Measurements from ENCODE around the gene RCN2.
"Not testable (repeated sequence)": the region's sequence is repeated elsewhere in the genome, so short reads cannot be mapped to it uniquely, and the experiment has no call there.

Gene RCN2

DNA sequence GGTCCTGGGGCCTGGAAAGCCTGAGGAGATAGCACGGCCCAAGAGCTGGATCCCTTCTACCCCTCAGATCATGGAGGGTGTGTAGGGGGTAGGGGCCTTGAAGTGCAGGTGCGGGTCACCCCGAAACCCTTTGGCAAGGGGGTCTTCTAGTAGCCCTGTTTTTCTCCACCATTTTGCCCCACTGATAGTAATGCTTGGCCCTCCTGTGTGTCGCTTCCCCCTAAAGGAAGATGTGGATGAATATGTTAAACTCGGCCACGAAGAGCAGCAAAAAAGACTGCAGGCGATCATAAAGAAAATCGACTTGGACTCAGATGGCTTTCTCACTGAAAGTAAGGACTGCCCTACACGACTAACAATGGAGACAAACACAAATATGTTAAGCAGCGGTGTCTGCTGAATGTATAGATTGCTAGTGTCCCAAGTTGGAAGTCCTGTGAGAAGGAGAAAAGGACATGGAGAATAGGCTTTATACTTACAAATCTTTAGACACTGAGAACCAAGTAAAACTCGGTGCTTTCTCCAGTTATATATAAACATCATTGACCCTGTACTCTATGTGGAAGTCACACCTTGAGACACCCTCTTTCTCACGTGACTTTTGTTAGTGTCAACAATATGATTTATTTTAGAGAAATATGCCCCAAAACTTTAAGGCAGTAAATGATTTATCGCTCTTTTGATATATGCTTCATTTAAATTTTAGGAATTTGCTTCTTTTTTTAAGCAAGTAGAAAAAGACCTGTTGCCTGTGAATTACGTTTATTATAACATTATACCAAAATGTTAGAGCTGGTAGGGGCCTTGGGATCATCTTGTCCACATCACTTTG lies 802 bp downstream of the RCN2 start:
- peak in 1 of 56 donors; percentile 41 for DNase-seq

DNA sequence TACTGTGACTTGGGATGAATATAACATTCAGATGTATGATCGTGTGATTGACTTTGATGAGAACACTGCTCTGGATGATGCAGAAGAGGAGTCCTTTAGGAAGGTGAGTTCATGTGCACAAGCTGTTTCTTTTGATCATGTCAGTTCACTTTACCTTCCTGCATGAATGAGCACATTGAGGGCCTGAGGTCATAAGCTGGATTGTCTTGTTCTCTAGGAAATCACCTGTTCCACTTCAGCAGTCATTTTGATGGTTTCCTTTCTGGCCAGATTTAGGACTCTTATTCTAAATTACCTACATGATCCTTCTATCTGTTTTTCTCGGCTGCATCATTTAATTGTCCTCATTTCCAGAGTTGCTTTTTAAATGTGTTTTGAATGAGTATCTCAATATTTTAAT lies 4.1 kb downstream of the RCN2 start:
- DNase-seq, result no peak

DNA sequence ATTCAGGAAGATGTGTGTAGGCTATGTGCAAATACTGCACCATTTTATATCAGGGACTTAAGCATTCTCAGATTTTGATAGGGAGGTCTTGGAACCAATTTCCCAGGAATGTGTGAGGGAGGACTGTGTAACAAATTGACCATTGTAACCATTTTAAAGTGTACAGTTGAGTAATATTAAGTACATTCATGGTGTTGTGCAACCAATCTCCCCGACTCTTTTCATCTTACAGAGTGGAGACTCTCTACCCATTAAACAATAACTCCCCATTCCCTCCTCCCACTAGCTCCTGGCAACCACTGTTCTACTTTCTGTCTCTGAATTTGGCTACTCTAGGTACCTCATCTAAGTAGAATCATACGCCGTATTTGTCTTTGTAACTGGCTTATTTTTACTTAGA lies 5.1 kb downstream of the RCN2 start:
- DNase-seq, result no peak

DNA sequence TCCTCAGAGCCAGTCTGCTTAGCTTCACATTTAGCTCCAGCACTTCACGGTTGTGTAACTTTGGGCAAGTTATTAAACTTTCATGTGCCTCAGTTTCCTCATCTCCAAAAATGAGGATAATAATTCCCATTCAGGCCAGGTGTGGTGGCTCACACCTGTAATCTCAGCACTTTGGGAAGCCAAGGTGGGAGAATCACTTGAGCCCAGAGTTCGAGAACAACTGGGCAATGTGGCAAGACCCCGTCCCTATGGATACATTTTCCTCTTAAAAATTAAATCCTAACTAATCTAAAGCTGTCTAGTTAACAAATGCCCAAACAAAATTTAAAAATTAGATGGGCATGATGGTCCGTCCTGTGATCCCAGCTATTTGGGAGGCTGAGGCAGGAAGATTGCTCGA lies 7.2 kb downstream of the RCN2 start:
- no peak for DNase-seq

DNA sequence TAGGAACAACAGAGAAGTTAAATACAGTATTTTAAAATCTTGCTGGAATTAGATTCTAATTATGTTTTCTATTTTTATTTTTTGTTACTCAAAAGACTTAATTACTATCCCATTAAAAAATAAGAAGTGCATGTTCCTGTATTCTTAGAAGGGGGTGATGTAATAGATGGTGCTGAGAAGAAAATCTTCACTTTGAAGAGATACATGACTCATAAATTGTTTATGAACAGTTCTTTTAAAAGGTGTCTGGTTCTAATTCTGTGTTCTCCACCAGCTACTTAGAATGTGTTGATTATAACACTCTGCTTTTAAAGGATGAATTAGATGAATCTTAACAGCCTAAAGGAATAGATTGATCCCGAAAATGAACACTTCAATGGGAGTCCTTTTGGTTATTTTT lies 8.2 kb downstream of the RCN2 start:
- DNase-seq, result no peak

DNA sequence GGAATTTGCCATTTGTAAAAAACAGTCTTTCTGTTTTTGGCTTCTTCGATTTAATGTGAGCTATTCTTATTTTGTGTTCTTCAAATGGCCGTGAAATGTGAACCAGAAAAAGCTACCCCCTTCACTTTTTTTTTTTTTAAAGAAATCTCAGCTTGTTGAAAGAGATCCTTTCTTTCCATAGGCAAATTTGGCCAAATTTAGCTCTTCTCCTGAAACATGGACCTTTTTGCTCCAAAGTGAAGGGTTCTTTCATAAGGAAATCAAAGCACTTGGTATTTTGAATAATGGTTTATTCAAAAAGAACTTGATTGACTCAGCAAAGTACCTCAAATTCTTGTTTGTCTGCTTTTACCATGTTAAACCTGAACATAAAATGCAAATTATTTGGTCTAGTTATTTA lies 10.1 kb downstream of the RCN2 start:
- no peak for DNase-seq

DNA sequence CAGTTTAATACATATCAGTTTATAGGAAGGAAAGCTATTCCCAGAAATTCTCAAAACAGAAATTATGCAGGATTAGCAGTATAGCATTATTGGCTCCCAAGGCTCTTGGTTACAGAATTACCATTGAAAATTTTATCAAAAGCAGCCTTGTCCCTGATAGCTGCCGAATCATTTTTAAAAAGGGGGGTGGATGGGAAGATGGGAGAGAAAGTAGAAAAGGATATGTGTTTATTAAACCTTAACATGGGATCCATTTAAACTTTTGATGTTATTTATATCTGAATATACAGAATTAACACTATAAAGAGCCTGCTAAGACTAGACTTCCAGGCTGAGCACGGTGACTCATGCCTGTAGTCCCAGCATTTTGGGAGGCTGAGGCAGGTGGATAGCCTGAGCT lies 10.8 kb downstream of the RCN2 start:
- no peak for DNase-seq

DNA sequence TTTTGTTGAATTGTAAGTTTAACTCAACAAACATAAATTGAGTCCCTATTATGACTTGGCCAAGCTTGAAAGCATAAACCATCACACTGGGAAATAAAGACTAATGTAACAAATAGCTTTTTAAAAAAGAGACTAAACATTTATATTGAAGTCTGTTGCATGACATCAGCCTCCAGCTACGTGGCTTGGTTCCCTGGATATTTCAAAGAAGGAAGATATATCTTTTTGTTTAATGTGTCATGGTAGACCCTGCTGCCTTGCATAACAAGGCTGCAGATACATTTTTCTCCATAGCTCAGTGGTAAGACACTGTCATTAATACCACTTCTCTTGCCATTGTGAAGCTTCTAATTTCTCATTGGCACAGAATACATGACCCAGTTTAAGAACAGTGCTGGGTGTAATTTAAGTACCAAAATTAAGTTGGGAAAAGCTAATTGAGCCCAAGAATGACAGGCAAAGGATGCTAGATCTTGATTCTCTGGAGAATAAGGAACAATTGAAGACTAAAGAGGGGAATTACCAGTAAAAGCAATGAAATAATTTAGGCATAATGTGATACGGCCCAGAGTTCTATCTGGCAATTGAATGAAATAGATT lies 14.0 kb downstream of the RCN2 start:
- no peak for DNase-seq

DNA sequence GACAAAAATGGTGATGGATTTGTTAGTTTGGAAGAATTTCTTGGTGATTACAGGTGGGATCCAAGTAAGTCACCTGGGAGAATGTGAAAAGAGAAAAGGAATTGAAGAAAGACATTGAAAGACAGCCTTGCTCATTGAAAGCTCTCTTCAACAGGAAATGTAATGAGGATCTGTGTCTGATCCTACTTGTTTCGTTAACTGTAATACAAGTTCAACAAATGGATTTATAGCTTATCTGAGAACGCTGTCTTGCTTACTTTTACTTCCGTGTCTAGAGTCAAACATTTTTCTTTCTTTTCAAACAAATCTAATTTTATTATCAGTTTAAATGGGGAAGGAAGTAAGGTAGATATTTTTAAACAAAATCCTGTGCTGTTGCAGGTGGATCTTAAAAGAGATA lies 15.9 kb downstream of the RCN2 start:
- no peak for DNase-seq

DNA sequence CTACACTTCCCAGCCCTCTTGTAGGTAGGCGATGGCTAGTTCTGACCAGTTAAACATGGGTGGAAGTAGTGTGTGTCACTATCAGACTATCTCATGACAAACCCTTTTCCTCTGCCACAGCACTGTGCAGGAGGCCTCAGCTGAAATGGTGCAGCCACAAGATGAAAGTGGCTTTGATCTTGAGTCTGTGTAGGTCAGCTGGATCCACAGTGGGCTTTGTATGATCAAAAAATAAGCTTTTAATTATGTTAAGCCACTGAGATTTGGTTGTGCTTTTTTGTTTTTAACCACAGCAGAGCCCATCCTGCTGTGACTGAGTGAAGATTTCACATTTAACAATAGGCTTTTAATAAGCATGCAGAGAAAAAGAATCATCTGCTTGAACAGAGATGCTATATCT lies 19.7 kb downstream of the RCN2 start:
- DNase-seq, result peak in 2 of 56 donors; percentile 10 to 16

DNA sequence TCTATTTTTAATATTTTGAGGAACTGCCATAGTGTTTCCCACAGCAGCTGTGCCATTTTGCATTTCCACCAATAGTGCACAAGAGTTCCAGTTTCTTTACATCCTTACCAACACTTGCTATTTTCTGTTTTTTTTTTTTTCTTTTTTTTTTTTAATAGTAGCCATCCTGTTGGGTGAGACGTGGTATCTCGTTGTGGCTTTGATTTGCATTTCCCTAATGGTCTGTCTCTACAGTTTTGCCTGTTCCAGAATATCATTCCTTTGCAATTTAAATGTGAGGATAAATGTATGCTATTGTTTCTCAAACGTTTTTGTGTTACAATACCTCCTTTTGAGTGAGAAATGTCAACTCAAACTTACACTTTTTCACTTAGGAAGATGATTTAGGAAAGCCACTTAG lies 22.4 kb downstream of the RCN2 start:
- DNase-seq, result no peak

DNA sequence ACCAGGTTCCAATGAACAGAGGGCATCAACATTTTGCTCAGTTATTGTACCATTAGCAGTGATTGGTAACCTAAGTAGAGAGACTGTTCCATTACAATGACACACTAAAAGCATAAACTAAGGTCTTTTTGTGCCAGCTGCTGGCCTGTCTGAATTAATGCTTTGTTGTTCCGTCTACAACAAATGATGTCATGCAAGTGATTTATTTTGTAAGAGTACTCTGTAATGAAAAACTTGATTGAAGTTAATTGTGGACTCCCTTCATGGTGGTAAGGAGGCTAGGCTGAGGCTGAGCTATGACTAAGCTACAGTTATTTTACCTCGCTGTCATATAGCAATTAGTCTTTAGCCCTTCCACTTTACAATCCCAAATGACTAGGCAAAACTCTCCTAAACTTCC lies 23.2 kb downstream of the RCN2 start:
- peak in 9 of 56 donors; percentile 11 to 50 (median 27) for DNase-seq

DNA sequence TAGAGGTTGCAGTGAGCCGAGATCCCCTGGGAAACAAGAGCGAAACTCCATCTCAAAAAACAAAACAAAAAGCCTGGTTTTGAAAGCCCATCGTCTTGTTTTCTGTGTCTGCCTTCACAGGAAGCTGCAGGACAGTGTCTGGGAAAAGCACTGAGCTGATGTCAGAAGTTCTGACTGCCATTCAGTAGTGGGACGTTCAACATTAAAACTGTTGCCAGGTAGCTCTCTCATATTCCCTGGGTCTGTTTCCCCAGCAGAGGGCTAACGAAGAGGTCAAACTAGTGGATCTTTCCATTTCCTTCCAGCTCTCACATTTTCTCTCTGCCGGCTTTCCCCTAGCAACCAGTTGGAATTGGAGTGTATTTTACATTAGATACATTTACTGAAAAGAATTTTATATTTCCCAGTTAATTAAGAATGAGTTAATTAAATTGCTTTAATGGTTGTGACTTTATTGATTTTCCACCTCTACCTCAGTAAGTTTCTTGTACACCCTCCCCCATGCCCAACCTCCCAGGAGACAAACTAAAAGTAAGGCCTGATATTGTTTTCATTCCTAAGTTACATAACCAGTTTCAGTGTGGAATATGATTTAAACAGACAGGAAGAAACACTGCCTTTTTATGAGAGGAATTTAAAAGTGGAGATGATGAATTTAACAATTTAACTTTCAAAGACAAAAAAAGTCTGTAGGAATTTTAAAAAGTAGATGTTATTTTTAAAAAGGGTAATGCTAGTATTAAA lies 29.9 kb downstream of the RCN2 start:
- no peak for DNase-seq

DNA sequence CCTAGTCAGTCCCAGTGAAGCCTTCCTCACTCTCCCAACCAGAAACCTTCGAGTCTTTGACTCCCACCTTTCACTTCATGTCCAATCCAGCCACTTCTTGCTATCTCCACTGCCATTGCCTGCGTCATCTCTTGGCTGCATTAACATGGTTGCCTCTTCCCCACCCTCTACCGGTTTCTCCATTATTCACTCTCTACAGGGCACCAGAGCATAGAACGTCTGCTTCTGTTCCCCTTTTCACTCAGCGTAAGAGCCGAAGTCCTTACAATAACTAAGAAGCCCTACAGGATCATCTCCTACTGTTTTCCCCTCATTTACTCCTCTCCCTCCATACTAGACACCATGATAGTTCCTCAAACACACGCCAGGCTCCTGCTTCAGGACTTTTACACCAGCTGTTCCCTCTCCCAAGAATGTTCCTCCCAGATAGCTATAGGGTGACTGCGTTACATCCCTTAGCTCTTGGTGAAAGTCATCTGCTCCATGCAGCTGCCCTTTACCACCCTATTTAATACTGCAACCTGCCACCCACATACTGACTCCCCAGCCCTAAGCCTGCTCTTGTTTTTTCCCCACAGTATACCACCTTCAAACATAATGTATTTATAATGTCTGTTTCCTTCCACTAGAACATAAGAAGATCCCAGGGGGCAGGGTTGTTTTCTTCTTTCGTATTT lies 30.9 kb downstream of the RCN2 start:
- DNase-seq, result no peak

DNA sequence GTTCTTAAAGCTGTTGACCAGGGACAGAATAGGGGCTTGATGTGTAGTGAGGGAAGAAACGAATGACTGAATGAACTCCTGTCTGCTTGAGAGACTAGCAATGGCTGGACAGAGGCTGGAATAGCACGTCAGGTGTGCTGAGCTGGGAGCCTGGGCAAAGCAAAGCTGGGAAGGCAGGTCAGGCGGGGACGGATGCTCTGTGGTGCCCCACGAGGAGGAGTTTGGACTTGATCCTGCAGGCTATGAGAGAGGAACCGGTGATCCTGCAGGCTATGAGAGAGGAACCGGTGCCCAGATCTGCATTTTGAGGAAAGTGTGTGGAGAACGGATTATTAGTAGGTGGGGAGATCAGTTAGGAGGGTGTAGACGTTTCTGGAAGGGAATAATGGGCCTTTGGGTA lies 32.0 kb downstream of the RCN2 start:
- DNase-seq, result no peak

DNA sequence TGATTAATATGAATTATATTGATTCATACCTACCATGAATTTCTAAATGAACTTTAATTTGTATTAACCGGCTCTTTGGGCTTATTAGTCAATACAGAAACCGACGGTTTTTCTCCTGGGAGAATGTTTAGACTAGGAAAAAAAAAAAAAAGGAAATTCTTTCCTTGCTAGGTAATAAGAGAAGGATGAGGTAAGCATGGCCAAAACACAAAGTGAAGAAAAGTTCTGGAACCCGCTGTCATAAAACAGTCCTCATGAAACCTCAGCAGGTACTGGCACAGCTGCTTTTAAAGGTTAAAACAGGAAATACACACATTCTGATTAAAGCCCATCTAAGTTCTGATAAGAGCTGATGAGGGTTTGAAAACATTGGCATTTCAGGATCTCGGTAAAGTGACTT lies 32.6 kb downstream of the RCN2 start:
- no peak for DNase-seq

DNA sequence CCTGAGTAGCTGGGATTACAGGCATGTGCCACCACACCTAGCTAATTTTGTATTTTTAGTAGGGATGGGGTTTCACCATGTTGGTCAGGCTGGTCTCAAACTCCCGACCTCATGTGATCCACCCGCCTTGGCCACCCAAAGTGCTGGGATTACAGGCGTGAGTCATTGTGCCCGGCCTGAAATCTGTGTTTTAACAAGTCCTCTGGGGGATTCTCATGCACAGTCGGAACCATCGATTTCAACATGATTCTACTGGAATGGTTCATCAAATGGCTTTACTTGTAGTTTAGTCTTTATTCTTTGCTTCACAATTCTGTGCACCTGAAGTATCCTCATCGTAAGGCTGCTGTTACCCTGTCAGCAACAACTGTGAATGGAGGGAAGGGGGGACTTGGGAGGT lies 34.5 kb downstream of the RCN2 start:
- DNase-seq, result not testable (repeated sequence)

DNA sequence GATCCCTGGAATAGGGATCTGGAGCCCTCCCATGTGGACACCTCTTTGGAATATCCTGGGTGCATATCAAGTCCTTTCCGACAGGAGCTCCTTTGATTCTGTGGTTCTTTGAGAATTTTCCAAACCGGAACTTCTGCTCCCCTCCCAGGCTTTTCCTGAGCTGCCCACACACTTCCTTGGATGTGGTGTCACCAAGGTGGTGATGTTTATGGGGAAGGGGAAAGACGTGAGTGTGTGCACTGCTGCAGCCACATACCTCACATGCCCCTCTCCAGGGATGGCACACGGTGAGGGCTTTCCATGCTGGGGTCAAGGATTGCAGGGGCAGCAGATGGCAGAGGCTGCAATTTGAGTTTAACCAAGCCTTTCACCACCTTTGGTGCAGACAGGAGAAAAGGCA lies 35.5 kb downstream of the RCN2 start:
- DNase-seq, result no peak

DNA sequence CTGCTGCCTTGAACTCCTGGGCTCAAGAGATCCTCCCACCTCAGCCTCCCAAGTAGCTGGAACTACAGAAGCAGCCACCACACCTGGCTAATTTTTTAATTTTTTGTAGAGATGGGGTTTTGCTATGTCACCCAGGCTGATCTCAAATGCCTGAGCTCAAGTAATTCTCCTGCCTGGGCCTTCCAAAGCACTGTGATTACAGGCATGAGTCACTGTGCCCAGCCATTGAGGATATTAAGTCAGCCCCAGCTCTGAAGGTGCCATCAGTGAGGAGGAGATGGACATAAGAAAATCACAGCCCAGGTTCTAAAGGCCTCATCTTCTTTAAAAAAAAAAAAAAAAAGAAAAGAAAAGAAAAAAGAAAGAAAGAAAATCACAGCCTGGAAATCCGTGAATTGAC lies 36.8 kb downstream of the RCN2 start:
- no peak for DNase-seq

DNA sequence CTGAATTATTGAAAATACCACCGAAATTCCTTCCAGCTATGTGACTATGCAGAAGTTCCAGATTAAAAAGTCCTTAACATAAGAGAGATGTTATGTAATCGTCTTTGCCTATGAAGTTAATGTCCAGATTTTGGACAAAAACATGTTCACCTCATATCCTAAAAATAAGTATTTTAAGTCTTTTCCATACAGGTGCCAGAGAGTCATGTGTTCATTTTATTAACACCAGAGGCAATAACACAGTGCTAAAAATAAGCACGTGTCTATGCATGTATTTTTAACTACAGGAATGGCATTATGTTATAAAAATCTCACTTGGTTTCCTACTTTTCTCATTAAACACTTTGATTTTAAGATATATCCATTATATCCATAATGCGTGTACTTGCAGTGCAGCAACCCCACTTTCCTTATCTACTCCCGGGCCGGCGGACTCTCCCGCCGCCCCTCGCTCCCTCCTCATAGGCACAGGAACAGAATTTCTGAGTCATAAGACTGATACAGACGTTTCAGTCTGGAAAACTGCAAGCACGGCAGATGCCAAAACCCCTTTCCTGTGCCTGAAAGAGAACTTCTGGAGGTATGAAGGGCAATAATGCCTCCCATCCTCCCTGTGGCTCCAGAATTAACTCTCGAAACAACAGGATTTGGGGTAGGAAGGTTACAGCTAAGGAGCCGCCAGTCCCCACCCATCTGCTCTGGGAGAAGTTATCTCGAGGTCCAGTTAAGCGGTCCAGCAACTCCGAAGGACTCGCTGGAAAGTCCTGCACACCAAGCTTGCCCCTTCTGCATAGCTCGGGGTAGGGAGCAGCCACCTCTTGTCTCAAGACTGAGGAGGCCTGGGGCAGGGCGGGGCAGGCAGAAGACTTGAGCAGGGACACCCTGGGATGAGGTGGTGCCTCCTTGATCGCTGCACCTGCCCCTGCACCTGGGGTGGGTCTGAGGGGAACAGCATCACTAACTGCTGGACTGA lies 41.1 kb downstream of the RCN2 start:
- peak in 1 of 56 donors; percentile 8 for DNase-seq

DNA sequence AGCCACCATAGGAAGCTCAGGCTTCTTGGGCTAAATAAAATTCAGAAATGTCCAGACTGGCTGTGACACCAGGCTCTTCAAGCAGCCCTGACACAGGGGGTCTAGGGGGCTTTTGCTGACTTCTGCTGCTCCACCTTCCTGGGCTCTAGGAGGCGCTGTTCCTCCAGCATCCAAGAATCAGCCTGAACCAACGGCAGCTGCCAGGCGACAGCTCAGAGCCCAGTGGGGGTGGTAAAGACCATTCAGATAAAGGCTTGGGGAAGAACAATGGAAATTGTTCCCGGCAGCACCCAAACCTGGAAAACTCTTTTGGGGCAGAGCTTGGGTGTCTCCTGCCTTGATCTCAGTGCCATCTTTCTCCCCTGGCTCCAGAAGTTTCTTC lies 41.8 kb downstream of the RCN2 start:
- peak in 25 of 56 donors; percentile 13 to 70 (median 41) for DNase-seq

Measured in amygdala (tissue), 56 donors.